ENCODE data around the gene GSX2.

Gene GSX2

GRCh38 chr4:54065282-54066087 is 34.5 kb upstream of the GSX2 start:
- H3K4me3 ChIP-seq (ENCODE audit: low read depth, low read length) = no peak overlapping the region
- TF ChIP-seq CTCF (conservative IDR thresholded peaks at IDR 0.05; ENCODE audit: low read depth, low read length) = no peak
- no peak for DNase-seq (ENCODE audit: low read depth)

GRCh38 chr4:54066088-54066415 is 33.9 kb upstream of the GSX2 start:
- H3K4me3 ChIP-seq (ENCODE audit: low read depth, low read length) = no peak overlapping the region
- no peak for DNase-seq (ENCODE audit: low read depth)
- no peak for TF ChIP-seq CTCF (conservative IDR thresholded peaks at IDR 0.05; ENCODE audit: low read depth, low read length)

GRCh38 chr4:54066718-54067129 is 33.2 kb upstream of the GSX2 start:
- H3K4me3 ChIP-seq (ENCODE audit: low read depth, low read length) = no peak overlapping the region
- DNase-seq (ENCODE audit: low read depth) = no peak
- no peak for TF ChIP-seq CTCF (conservative IDR thresholded peaks at IDR 0.05; ENCODE audit: low read depth, low read length)

DNA sequence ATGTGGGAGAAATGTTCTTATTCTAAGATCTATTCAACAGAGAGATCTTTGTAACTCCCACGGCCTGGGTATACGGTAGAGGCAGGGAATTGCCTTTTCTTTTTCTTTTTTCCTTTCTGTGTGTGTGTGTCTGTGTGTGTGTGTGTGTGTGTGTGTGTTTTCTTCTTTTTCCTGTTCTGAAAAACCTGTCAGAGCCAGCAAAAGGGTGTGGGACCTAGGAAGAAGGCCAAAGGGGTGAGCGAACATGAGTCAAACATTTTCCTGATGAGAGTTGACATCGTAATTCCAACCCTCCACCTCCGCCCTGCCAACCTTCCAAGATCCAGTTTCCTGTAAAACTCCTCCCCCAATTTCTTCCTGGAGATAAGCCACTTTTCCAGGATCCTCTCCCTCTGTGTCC is 32.8 kb upstream of the GSX2 start:
- no peak overlapping the region for H3K4me3 ChIP-seq (ENCODE audit: low read depth, low read length)
- no peak for TF ChIP-seq CTCF (conservative IDR thresholded peaks at IDR 0.05; ENCODE audit: low read depth, low read length)
- DNase-seq (ENCODE audit: low read depth) = peak; percentile 37

DNA sequence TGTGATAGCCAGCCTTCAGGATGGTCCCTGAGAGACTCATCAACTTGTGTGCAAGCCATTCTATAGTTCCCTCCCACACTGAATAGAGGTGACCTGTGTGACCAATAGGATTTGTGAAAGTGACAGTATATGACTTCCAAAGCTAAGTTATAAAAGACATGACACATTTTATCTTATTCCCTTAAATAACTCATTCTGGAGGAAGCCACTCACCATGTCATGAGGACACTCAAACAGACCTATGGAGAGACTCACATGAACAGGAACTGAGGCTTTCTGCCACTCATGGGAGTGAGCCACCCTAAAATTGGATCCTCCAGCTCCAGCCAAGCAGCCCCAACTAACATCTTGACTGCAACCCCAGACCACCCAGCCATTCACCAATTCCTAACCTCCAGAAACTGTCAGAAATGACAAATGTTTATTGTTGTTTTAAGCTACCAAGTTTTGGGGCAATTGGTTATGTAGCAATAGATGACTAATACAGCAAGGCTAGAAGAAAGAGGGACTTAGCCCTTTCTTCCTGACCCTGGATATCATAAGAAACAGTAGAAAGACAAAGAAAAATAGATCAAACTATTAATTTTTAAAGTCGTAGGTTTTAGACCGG is 26.6 kb upstream of the GSX2 start:
- TF ChIP-seq CTCF (conservative IDR thresholded peaks at IDR 0.05; ENCODE audit: low read depth, low read length) = no peak
- no peak overlapping the region for H3K4me3 ChIP-seq (ENCODE audit: low read depth, low read length)
- peak; percentile 29 for DNase-seq (ENCODE audit: low read depth)

DNA sequence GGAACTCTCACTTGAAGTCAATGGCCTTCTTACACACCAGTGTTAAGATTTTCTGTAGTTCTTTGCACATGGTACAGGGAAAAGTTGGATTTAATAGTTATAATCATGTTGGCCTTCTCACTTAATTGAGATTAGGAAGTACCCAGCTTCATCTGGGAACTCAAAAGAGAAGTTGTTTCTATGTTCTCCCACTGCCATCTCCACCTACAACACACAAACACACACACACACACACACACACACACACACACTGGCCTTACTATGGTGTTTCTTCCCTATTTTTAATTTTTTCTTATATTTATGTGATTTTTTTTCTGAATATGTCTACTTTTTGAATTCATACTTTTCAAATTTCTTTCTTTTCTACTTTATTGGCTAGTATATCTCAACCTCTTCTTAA is 25.6 kb upstream of the GSX2 start:
- DNase-seq (ENCODE audit: low read depth) = no peak
- H3K4me3 ChIP-seq (ENCODE audit: low read depth, low read length) = no peak overlapping the region
- TF ChIP-seq CTCF (conservative IDR thresholded peaks at IDR 0.05; ENCODE audit: low read depth, low read length) = no peak

GRCh38 chr4:54076673-54077072 is 23.3 kb upstream of the GSX2 start:
- H3K4me3 ChIP-seq (ENCODE audit: low read depth, low read length) = no peak overlapping the region
- TF ChIP-seq CTCF (conservative IDR thresholded peaks at IDR 0.05; ENCODE audit: low read depth, low read length) = no peak
- no peak for DNase-seq (ENCODE audit: low read depth)

All from choroid plexus epithelial cell (primary cell).